ENCODE results near the gene CLIP3.
"Not testable (repeated sequence)": the region's sequence is repeated elsewhere in the genome, so short reads cannot be mapped to it uniquely, and the experiment has no call there.

CLIP3 gene

DNA sequence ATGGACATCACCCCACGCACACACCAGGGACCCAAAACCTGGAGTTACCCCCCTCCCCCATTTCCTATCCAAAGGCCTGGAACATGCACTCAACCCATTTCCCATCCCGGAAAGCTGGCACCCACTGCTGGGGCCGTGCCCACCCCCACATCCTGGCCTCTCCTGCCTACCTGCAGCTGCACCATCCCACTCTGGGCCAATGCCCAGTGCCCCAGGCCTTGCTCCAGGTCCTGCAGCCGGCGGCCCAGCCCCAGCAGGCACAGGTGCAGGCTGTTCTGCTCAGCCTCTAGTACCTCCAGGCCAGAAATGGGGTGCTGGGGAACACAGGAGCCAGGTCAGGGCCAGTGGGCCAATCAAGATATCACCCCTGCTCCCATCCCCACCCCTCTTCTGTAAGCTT is 25.7 kb downstream of the CLIP3 start:
- no peak for DNase-seq

DNA sequence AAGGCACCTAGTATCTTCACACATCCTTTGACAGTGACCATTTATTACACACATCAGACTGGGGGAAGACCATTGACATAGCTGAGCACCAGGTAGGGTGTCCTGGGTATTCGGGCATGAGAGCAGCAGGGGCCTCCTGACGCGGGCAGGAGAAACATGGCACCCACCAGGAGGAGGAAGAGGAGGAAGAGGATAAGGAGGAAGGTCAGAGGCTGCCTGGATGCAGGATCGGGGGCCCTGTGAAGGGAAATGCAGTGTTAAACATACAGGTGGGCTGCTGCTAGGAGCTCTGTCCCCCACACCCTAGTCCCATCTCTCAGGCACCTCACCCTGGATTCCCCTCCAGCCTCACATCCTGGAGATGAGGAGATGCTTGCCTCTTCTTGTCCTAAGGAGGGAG is 29.4 kb downstream of the CLIP3 start:
- DNase-seq = no peak

DNA sequence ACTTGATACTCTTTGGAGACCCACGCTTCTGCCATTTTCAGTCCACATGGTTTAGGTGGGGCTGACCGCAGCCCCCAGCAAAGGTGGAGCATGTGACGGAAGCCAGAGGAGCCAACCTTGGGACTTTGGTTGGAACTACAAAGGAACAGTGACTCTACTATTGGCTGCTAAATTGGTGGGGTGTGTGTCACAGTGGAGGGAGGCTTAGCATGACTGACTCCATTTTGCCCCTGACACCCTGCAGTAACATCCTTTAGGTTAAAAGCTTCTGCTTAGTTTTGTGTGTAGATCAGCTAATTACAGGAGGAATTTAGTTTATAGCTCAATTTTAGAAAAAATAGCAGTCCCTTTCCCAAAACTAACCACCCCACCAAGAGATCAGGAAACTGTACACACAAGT is 31.1 kb downstream of the CLIP3 start:
- no peak for DNase-seq

DNA sequence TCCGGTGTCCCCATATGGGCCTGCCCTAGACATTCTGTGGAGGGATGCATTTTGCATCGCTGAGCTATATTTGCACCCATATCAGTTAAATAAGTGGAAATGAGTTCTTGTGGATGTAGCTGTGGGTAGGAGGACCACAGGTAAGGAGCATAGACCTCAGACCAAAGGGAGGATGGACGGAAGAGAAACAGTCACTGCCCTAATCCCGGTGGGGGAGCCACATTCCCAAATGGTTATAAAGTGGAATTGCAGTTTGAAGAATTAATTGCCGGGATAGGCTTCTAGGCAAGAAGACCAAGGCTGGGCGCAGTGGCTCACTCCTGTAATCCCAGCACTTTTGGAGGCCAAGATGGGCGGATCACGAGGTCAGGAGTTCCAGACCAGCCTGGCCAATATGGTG is 35.9 kb downstream of the CLIP3 start:
- DNase-seq = no peak

DNA sequence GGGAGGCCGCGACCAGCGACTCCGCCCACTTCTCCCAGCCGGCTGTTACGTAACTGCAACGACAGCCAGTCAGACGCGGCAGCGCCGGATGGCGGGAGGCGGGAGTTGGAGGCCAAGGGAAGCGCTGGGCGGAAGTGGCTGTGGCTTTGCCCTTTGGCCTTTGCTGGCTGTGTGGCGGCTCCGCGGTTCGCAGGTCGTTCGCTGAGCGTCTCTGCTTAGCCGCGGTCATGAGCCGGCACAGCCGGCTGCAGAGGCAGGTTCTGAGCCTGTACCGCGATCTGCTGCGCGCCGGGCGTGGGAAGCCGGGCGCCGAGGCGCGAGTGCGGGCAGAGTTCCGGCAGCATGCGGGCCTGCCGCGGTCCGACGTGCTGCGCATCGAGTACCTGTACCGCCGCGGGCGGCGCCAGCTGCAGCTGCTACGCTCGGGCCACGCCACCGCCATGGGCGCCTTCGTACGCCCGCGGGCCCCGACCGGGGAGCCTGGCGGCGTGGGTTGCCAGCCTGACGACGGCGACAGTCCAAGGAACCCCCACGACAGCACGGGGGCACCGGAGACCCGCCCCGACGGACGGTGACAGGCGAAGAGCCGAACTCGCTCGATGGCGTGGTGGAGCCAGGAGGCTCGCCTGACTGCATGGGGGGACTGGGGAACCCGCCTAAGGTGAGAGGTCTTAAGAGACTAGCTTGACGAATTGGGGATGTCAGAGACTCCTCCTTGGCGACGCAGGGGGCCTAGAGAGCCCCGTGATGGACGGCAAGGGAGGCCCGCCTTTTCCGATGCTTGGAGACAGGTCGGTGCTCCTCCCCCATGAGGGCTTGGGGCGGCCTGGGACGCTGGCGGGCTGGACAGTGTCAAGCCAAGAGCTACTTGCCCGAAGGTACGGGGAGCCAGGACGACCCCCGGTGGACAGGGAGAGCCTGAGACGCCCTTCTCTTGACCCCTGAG is 37.4 kb downstream of the CLIP3 start, which contains the start of gene SDHAF1:
TSS of gene SDHAF1 (plus strand) at position 141 of the 946 bp plus-strand sequence. CDS start at position 228, 87 bp downstream.
- DNase-seq = peak; percentile 91

DNA sequence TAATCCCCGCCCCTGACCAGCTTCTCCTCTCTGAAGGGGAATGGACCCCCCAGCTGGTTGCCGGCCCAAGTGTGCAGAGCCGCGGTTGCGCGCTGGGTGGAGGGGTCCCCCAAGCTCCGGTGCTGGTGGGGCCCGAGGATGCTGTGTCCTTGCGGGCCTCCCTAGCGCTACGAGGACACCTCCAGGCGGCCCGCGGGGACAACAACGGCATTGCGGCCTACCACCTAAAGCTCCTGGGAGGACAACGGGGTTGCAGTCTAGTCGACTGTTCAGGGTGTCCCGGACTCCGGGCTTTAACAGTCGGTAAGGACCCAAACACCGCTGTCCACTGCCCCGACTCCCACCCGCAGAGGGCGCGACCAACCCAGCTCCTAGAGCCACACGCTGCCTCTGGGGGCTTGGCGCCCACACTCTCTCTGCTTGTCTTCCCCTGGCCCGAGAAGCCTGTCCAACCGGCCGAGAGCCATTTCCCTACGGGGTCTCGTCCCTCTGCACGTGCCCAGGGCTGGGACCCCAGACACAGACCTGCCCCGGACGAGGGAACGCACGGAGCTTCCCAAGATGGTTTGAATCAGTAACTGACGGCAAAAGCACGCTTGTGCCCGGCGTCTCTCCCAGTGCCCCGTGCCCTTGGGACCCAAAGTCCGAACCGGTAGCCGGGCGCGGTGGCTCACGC is 38.6 kb downstream of the CLIP3 start:
- DNase-seq = no peak

DNA sequence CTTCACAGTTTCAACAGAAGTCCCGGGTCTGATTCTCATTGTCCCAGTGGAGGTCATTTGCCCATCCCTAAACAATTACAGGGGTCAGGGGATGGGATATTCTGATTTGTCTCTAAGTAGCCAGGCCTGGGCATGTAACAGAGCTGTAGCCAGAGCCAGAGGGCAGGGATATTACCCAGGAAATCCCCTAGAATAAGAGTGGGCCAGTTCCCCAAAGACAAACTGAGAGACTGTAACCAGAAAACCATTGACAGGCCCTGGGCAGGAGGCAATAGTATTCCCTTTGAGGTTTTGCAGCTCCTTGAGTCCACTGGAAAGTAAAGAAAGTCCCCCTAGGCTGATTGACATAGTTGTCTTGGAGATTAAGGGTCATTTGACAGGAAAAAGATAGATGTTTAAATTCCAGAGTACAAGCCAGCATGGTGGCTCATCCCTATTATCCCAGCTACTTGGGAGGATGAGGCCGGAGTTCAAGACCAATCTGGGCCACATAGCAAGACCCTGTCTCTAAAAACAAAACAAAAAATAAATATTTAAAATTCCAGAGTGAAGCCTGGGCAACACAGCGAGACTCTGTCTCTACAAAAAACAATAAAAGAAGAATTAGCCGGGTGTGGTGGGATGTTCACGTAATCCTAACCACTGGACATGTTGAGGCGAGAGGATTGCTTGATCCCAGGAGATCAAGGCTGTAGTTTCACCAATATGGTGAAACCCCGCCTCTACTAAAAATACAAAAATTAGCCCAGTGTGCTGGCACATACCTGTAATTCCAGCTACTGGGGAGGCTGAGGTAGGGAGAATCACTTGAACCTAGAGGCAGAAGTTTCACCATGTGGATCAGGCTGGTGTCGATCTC is 39.5 kb downstream of the CLIP3 start:
- DNase-seq = no peak

DNA sequence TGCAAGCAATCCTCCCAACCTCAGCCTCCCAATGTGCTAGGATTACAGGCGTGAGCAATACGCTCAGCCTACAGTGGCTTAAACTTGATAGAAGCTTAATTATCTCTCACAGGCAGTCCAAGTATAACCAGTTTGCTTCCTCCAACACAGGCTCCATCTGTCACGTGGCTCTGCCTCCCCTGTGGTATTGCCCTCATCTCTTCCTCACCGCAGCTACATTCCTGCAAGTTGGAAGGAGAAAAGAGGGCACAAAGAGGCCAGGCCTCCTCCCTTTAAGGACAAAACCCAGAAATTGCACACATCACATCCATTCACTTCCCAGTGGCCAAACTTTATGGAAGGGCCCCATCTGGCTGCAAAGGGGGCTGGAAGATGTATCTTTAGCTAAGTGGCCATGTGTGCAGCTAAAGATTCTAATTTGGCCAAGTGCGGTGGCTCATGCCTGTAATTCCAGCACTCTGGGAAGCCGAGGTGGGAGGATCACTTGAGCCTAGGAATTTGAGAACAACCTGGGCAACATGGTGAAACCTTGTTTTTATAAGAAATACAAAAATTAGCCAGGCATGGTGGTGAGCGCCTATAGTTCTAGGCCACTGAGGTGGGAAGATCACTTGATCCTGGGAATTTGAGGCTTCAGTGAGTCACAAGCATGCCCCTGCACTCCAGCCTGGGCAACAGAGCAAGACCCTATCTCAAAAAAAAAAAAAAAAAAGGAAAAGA is 40.8 kb downstream of the CLIP3 start:
- no peak for DNase-seq

DNA sequence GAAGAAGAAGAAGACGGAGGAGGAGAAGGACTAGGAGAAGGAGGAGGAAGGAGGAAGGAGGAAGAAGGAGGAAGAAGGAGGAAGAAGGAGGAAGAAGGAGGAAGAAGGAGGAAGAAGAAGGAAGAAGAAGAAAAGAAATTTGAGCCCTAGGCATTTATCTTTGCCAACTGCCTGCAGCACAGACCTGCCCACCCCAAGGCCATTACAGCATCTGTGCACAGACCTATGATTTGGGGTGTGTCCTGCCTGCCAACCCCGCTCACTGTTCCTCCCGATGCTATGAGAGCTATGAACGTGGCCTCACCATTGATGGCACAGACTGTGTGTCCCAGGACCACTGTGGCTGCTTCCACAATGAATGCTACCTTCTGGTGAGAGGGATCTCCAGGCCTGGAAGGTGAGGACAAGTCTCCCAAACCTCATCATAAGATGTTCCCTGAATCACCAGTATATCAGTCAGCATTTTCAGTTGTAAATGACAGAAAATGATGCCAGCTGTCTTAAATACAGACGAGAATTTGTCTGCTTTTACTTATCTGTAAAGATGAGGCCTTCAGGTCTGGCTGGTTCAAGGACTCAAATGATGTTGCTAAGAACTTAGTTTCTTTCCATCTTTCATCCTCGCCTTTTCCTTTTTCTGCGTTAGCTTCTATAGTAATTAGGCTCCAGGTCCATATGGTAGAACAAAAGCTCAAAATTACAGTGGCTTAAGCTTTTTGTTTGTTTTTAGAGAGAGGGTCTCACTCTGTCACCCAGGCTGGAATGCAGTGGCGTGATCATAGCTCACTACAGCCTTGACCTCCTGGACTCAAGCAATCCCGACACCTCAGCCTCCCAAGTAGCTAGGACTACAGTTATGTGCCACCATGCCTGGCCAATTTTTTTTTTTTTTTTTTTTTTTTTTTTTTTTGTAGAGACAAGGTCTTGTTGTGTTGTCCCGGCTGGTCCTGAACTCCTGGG is 41.6 kb downstream of the CLIP3 start:
- no peak for DNase-seq

DNA sequence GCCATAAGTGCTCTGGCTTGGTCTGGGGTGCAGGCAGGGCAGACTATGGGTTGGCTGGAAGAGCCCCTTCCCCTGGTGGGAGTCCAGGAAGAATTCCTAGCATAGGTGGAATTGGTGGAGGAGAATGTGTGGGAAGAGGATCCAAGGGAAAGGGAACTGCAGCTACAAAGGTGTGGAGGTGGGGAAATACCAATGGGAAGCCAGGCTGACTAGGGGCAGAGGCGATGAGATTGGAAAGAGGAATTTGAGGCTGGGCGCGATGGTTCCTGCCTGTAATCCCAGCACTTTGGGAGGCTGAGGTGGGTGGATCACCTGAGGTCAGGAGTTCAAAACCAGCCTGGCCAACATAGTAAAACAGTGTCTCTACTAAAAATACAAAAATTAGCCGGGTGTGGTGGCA is 42.5 kb downstream of the CLIP3 start:
- DNase-seq = no peak

DNA sequence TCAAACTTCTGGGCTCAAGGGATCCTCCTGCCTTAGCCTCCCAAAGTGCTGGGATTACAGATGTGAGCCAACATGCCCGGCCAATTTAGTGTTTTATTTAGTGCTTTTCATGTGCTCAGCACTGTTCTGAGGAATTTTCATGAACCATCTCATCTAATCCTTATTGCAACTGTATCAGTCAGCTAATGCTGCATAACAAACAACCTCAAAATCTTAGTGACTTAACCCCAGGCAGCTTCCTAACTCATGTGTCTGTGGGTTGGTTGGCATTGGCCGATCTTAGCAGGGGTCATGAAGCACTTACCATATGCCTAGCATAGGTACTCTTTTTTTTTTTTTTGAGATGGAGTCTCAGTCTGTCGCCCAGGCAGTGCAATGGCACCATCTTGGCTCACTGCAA is 43.8 kb downstream of the CLIP3 start:
- no peak for DNase-seq

DNA sequence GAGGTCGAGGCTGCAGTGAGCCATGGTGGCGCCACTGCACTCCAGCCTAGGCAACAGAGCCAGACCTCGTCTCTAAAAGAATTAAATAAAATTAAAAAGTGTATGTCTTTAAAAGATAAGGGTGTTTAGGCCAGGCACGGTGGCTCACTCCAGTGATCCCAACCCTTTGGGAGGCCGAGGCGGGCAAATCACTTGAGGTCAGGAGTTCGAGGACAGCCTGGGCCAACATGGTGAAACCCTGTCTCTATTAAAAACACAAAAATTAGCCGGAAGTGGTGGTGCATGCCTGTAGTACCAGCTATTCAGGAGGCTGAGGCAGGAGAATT is 45.1 kb downstream of the CLIP3 start:
- DNase-seq = no peak

DNA sequence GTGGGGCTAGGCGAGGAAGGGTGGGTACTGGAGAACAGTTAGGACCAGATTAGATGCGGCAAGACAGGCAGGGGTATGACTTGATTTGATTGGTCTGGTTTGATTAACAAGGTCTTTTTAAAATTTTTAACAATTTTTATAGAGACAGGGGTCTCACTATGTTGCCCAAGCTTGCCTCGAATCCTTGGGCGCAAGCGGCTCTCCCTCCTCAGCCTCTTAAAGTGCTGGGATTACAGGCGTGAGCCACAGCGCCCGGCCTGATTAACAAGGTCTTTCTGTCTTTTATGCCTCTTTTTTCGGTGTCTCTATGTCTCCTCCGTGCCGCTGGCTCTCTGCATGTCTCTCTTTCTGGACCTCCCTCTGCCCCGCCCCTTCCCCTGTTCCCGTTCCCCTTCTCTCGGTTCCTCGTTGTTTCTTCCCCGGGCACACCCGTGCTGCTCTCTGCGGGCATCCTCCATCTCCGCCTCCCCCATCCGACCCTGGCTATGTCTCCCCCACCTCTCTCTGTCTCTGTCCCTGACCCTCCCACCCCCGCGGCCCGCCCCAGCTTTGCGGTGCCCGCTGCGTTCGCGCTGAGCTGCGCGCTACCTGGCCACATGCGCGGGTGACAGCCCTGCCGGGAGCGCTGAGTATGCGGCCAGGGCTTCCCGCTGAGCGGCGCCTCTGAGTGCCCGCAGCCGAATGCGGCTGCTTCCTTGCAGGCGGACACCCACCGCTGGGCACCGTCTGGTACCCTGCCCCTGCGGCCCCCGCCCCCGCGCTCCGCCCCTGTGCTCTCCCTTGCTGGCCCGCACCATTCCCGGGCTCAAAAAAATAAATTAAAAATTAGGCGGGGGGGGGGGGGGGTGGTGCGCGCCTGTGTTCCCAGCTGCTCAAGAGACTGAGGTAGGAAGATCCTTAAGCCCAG is 45.8 kb downstream of the CLIP3 start:
- no peak for DNase-seq

DNA sequence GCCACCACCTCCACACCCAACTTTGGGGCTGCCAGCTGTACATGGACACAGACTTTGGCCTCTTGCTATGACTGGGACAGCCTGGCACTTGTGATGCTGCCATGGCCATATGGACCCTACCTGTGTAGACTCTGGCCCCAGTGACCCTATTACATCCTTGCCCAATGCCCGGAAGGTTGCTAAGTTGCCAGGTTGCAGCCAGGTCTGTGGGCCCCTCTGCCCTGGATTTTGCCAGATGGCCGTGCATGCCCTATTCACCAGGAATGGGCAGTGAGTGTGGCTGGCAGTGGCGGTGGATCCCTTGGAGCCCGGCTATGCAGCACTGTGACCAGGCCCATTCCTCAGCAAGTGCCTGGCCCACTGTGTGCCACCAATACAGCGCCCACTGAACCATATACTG is 46.6 kb downstream of the CLIP3 start:
- DNase-seq = no peak

DNA sequence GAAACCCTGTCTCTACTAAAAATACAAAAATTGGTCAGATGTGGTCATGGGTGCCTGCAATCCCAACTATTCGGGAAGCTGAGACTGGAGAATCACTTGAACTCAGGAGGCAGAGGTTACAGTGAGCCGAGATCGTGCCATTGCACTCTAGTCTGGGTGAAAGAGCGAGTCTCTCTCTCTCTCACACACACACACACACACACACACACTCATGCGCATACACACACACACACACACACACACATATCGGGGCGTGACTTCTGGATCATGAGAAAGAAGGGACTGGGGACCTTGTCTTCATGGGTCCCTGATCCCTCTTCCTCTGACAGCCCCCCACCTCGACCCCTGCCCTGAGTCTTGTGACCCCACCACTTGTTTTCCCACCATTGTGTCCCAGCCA is 49.5 kb downstream of the CLIP3 start:
- DNase-seq = no peak

DNA sequence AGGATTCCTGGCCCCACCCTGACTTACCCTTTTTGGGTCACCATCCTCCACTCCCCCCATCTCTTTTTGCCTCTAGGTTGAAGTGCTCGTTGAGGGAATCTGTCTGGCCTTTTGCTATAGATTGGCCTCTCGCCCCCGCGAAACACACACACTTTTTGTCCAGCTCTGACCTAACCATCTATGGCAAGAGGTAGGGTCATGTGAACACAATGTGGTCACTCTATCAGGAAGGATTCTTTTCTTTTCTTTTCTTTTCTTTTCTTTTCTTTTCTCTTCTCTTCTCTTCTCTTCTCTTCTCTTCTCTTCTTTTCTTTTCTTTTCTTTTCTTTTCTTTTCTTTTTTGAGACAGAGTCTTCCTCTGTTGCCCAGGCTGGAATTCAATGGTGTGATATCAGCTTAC is 51.7 kb downstream of the CLIP3 start:
- not testable (repeated sequence) for DNase-seq

DNA sequence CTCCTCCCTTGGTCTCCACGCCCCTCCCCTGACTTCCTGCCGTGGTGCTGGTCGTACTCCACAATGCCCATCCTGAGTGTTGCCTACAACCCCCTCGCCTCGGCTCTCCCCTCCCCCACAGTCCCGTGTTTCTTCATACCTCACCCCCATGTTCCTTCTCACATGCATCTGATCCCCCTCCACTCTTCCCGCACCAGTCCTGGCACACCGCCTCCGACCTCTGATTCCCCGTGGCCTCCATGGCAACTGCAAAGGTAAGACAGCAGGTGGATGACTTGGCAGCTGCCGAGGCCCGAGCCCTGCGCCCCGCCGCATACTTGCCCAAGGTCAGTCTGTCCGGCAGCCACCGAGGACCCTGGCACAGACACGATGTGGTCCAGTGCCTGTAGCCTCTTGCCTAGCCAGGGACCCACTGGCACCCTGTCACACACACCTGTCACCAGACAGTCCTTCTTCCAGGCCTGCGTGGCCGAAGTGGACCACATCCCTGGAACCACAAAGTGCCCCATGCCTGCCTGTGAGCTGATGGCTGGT is 53.8 kb downstream of the CLIP3 start:
- no peak for DNase-seq

DNA sequence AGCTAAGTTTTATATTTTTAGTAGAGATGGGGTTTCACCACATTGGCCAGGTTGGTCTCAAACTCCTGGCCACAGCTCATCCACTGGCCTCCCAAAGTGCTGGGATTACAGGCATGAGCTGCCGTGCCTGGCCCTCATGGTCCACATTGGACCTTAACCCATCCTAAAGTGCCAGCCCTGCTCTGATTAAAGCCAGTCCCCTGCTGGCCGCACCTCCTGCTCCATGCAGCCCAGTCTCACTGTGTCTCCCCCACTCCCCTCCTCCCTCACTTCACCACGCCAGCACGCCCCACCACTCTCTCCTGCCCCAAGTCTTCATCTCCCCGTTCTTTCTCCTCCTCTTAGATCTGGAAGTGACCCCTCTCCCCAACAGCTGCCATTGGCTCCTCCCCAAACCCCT is 54.4 kb downstream of the CLIP3 start:
- no peak for DNase-seq

DNA sequence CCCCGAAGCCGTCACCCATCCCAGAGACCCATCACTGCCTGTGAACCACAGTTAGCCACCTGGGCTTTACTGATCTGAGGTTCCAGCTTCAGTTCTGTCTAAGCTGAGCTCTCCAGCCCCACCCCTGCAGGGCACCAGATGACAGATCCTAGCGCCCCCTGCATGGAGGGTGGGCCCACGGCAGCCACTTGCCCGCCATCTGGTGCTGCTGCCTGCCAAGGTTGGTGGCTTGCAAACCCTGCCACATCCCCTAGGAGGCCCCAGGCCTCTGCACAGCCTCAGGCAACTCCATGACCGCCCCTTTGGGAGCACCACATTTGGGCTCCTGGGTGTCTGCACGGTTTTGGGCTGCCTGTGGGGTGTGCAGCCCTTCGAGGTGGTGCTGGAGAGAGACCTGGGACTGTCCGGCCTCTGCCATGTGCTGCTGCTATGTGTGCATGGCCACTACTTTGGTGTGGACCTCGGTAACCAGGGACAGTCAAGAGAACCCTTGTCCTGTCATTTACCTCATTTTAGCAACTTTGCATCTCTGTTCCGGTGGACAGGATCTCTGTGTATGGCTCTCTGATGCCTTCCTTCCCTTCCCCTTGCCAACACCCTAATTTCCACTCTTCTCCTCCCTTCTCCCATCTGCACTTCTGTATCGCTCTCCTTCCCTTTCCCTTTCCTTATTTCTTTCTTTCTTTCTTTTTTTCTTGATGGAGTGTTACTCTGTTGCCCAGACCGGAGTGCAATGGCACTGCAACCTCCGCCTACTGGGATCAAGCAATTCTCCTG is 55.0 kb downstream of the CLIP3 start:
- no peak for DNase-seq
